ENCODE measurements around the gene RAPGEF3. TPM values are rescaled to one million over a fixed set of nuclear protein-coding genes. Genes with fewer than 3 reads are reported as not detected.

The RAPGEF3 gene
- total and polyA plus RNA-seq, 3 experiments from 2014 or later, result 0.15 to 1.1 (median 0.95) TPM

DNA sequence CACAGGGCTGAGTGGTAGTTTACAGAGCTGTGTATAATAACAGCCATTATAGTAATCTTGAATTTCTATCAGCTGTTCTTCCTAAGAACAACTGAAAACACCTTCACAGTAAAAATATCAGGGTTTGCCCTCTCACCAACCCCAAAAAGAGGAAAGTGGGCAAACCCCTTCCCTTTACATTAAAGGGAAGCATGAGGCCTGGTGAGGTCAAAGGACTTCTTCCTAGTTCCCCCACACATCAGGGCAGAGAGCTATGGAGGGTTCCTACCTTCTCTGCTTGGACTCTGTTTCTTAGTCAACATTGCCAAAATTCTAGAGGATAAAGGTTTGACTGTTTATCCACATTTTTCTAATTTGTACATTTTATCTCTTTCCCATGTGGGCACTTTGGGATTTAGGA is 48.4 kb downstream of the RAPGEF3 start:
- Histone ChIP-seq H3K9me3 (ENCODE audit: low read length) (no peaks in the 10 kb centered on the region), H3K4me1 (ENCODE audit: insufficient read depth, low read length) (peaks cover 29% of the 10 kb centered on the region), H3K27me3 (ENCODE audit: insufficient read depth, low read length, poor library complexity, severe bottlenecking) (no peaks in the 10 kb centered on the region), H3K4me3 (ENCODE audit: low read length) (no peak overlapping the region), H3K36me3 (ENCODE audit: insufficient read depth, low read length) (no peaks in the 10 kb centered on the region), H3K27ac (ENCODE audit: low read depth, low read length) (no peak overlapping the region)
- CTCF ChIA-PET, result interaction anchor here (1.0 to 10.9 kb wide), 4 partner anchors 32 to 127 kb away, joined by 3 to 169 read pairs (median 19); partner anchors contain the start of gene SLC48A1
- H3K36me3 Mint-ChIP-seq, result peaks cover 0 to 8% (median 3%) of the 10 kb centered on the region in 3 donors
- no peak for DNase-seq
- no peak overlapping the region for H3K4me3 Mint-ChIP-seq
- no peaks in the 10 kb centered on the region for H3K9me3 Mint-ChIP-seq
- peaks cover 0 to 2% of the 10 kb centered on the region in 2 donors for H3K27me3 Mint-ChIP-seq
- H3K27ac Mint-ChIP-seq, result peak overlapping the region in 1 of 8 donors; percentile 20
- POLR2A ChIA-PET, result no interaction called here
- H3K4me1 Mint-ChIP-seq, result peaks cover 19 to 41% (median 36%) of the 10 kb centered on the region in 3 donors

DNA sequence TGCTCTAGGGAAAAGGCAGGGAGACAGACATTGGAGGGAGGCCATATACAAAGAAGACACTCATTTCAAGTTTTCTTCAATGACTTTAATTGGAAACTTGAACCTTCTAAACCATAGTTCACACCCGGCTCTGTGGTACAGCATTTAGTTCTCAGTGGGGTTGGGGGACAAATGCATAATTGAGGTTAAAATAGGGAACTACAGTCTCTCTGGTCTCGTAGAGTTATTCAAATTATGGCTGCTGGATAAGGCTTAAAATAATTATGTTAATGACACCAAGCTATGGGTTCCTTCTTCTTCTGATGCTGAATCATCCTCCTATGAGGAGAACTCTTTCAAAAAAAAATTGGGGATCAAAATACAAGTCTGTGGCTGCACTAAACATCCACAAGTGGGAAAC is 49.0 kb downstream of the RAPGEF3 start:
- Histone ChIP-seq H3K27me3 (ENCODE audit: insufficient read depth, low read length, poor library complexity, severe bottlenecking) (no peaks in the 10 kb centered on the region), H3K4me3 (ENCODE audit: low read length) (no peak overlapping the region), H3K9me3 (ENCODE audit: low read length) (no peaks in the 10 kb centered on the region), H3K4me1 (ENCODE audit: insufficient read depth, low read length) (peaks cover 33% of the 10 kb centered on the region), H3K36me3 (ENCODE audit: insufficient read depth, low read length) (no peaks in the 10 kb centered on the region), H3K27ac (ENCODE audit: low read depth, low read length) (no peak overlapping the region)
- Mint-ChIP-seq H3K36me3 (peaks cover 0 to 9% (median 3%) of the 10 kb centered on the region in 3 donors), H3K27me3 (peaks cover 0 to 2% of the 10 kb centered on the region in 2 donors), H3K4me1 (peaks cover 25 to 44% (median 39%) of the 10 kb centered on the region in 3 donors), H3K4me3 (no peak overlapping the region), H3K9me3 (no peaks in the 10 kb centered on the region), H3K27ac (peak overlapping the region in 2 of 8 donors; percentile 9 to 35)
- ChIA-PET CTCF (interaction anchor here (1.0 to 10.9 kb wide), 4 partner anchors 33 to 128 kb away, joined by 3 to 169 read pairs (median 19); partner anchors contain the start of gene SLC48A1), POLR2A (no interaction called here)
- no peak for DNase-seq

- Histone ChIP-seq H3K4me1 (ENCODE audit: insufficient read depth, low read length) (peaks cover 34% of the 10 kb centered on the region), H3K4me3 (ENCODE audit: low read length) (no peak overlapping the region), H3K36me3 (ENCODE audit: insufficient read depth, low read length) (no peaks in the 10 kb centered on the region), H3K9me3 (ENCODE audit: low read length) (no peaks in the 10 kb centered on the region), H3K27ac (ENCODE audit: low read depth, low read length) (no peak overlapping the region), H3K27me3 (ENCODE audit: insufficient read depth, low read length, poor library complexity, severe bottlenecking) (no peaks in the 10 kb centered on the region)
- H3K36me3 Mint-ChIP-seq, result peaks cover 0 to 9% (median 3%) of the 10 kb centered on the region in 3 donors
- H3K4me1 Mint-ChIP-seq, result peaks cover 25 to 46% (median 41%) of the 10 kb centered on the region in 3 donors
- H3K27ac Mint-ChIP-seq, result peak overlapping the region in 5 of 8 donors; percentile 4 to 55 (median 27)
- CTCF ChIA-PET, result interaction anchor here (5.8 to 10.9 kb wide), 2 partner anchors 33 to 62 kb away, joined by 34 to 169 read pairs; partner anchors contain the start of gene SLC48A1
- H3K27me3 Mint-ChIP-seq, result peaks cover 0 to 2% of the 10 kb centered on the region in 2 donors
- no peak for DNase-seq
- POLR2A ChIA-PET, result no interaction called here
- H3K4me3 Mint-ChIP-seq, result peak overlapping the region in 1 of 7 donors; percentile 69
- no peaks in the 10 kb centered on the region for H3K9me3 Mint-ChIP-seq
Measured at GRCh38 chr12:47709237-47709636, 49.4 kb downstream of the RAPGEF3 start.

DNA sequence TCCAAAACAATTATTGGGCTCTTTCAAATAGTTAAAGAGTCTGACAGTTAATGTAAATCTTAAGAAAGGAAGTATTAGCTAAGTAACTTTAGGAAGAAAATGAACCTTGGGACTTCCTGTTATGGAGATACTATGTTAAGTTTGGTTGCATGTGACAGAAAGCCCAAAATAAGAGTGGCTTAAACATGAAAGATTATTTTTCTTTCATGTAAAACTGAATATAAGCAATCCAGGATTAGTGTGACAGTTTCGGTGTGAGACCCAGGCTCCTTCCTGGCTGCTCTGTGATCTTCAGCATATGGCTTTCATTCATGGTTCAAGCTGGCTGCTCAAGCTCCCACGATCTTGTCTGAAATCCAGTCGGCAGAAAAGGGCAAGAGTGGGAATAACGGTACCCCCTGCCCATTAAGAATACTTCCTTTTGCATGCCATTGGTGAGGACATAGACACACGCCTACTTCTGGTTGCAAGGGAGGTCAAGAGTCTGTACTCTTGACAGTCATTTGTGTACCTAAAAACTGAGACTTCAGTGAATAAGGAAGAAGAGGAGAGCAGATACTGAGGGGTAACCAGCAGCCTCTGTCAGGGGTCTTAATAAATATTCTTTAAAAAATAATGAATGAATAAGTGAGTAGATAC is 50.7 kb downstream of the RAPGEF3 start:
- Mint-ChIP-seq H3K27me3 (no peaks in the 10 kb centered on the region), H3K4me3 (peak overlapping the region in 6 of 7 donors; percentile 10 to 79 (median 34)), H3K27ac (peak overlapping the region; percentile 19 to 91 (median 65)), H3K36me3 (peaks cover 0 to 14% (median 5%) of the 10 kb centered on the region in 3 donors), H3K9me3 (no peaks in the 10 kb centered on the region), H3K4me1 (peaks cover 35 to 58% (median 53%) of the 10 kb centered on the region in 3 donors)
- peak overlapping the region; percentile 5 for H3K4me3 ChIP-seq (ENCODE audit: low read length)
- no peaks in the 10 kb centered on the region for H3K9me3 ChIP-seq (ENCODE audit: low read length)
- POLR2A ChIA-PET, result interaction anchor here (1.4 kb wide), 1 partner anchor 125 kb away, joined by 3 read pairs; no protein-coding TSS in a partner anchor
- no peaks in the 10 kb centered on the region for H3K36me3 ChIP-seq (ENCODE audit: insufficient read depth, low read length)
- H3K27me3 ChIP-seq (ENCODE audit: insufficient read depth, low read length, poor library complexity, severe bottlenecking), result no peaks in the 10 kb centered on the region
- DNase-seq, result peak in 1 of 5 donors; percentile 24
- peaks cover 40% of the 10 kb centered on the region for H3K4me1 ChIP-seq (ENCODE audit: insufficient read depth, low read length)
- H3K27ac ChIP-seq (ENCODE audit: low read depth, low read length), result no peak overlapping the region
- CTCF ChIA-PET, result interaction anchor here (1.1 to 5.8 kb wide), 3 partner anchors 34 to 59 kb away, joined by 3 to 34 read pairs (median 13); partner anchors contain the start of gene RAPGEF3

GRCh38 chr12:47707355-47707754 is 51.3 kb downstream of the RAPGEF3 start:
- no peaks in the 10 kb centered on the region for H3K36me3 ChIP-seq (ENCODE audit: insufficient read depth, low read length)
- peaks cover 40% of the 10 kb centered on the region for H3K4me1 ChIP-seq (ENCODE audit: insufficient read depth, low read length)
- ChIA-PET CTCF (interaction anchor here (1.1 to 5.8 kb wide), 4 partner anchors 35 to 131 kb away, joined by 3 to 34 read pairs (median 9); partner anchors contain the start of gene RAPGEF3), POLR2A (interaction anchor here (0.7 to 1.4 kb wide), 3 partner anchors 106 to 403 kb away, joined by 3 to 7 read pairs (median 3); no protein-coding TSS in a partner anchor)
- Mint-ChIP-seq H3K9me3 (no peaks in the 10 kb centered on the region), H3K4me1 (peaks cover 37 to 64% (median 58%) of the 10 kb centered on the region in 3 donors), H3K27me3 (no peaks in the 10 kb centered on the region), H3K27ac (peak overlapping the region in 6 of 8 donors; percentile 47 to 86 (median 62)), H3K4me3 (peak overlapping the region in 6 of 7 donors; percentile 10 to 79 (median 32)), H3K36me3 (peaks cover 0 to 16% (median 5%) of the 10 kb centered on the region in 3 donors)
- no peaks in the 10 kb centered on the region for H3K27me3 ChIP-seq (ENCODE audit: insufficient read depth, low read length, poor library complexity, severe bottlenecking)
- no peak for DNase-seq
- H3K27ac ChIP-seq (ENCODE audit: low read depth, low read length), result peak overlapping the region; percentile 79
- H3K9me3 ChIP-seq (ENCODE audit: low read length), result no peaks in the 10 kb centered on the region
- H3K4me3 ChIP-seq (ENCODE audit: low read length), result peak overlapping the region; percentile 5

DNA sequence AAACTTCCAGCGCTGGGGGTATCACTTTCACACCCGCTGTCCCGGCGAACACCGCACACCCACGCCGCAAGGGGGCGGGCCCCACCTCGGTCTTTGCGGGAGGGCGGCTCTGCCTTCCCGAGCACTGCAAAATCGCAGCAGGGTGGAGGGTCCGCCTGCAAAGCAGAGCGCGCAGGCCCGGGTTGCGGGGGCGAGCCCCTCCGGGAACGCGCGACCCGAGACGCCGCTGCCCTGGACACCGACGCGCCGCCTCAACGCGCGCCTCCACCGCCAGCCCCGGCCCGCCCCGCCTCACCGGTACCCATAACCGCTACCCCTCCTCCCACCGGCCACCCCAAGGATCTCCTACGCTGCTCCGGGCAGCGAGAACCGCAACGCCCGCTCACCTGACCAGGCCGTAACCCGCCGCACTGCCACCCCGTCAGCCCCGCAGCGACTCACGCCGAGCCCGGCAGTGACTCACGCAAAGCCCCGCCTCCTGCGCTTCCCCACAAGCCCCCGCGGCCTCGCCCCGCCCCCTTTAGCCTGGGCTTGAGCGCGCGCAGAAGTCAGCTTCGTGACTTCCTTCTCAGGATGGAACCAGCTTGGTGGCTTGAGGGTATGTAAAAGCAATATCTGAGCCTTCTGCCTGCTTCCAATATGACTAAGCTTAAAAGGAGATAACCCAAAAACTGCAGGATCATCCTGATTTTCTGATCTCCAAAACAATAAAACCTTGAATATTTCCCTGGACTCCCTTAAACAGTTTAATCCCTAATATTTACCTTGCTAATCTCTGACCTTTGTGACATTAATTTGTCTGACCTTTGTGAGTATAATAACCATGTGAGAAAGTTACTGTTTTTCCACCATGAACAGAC is 52.9 kb downstream of the RAPGEF3 start, which contains the start of gene RPAP3:
Gene RPAP3 (minus strand): TSS at position 465 of the 860 bp plus-strand sequence. CDS start 3,190 bp downstream, outside the sequence.
- Mint-ChIP-seq H3K36me3 (peaks cover 0 to 22% (median 3%) of the 10 kb centered on the region in 3 donors), H3K27me3 (no peaks in the 10 kb centered on the region), H3K27ac (peak within 1 kb of the TSS; percentile 90 to 100 (median 94)), H3K9me3 (no peaks in the 10 kb centered on the region), H3K4me3 (peak within 1 kb of the TSS; percentile 90 to 99 (median 98)), H3K4me1 (peaks cover 39 to 73% (median 61%) of the 10 kb centered on the region in 3 donors)
- peak; percentile 91 to 97 (median 95) for DNase-seq
- Histone ChIP-seq H3K4me1 (ENCODE audit: insufficient read depth, low read length) (peaks cover 40% of the 10 kb centered on the region), H3K4me3 (ENCODE audit: low read length) (peak within 1 kb of the TSS; percentile 83), H3K9me3 (ENCODE audit: low read length) (no peaks in the 10 kb centered on the region), H3K27ac (ENCODE audit: low read depth, low read length) (peak within 1 kb of the TSS; percentile 79), H3K36me3 (ENCODE audit: insufficient read depth, low read length) (peaks cover 2% of the 10 kb centered on the region), H3K27me3 (ENCODE audit: insufficient read depth, low read length, poor library complexity, severe bottlenecking) (no peaks in the 10 kb centered on the region)
- CTCF ChIA-PET, result interaction anchor here (0.6 to 5.8 kb wide), 12 partner anchors 9 to 133 kb away, joined by 3 to 34 read pairs (median 4); partner anchors contain the start of genes RAPGEF3 and SLC48A1
- POLR2A ChIA-PET, result interaction anchor here (0.6 to 1.5 kb wide), 5 partner anchors 61 to 114 kb away, joined by 3 to 6 read pairs (median 4); partner anchors contain the start of gene SLC48A1

- H3K27me3 Mint-ChIP-seq, result no peaks in the 10 kb centered on the region
- ChIA-PET CTCF (interaction anchor here (0.9 to 2.8 kb wide), 3 partner anchors 10 to 62 kb away, joined by 3 to 12 read pairs (median 3); no protein-coding TSS in a partner anchor), POLR2A (no interaction called here)
- no peaks in the 10 kb centered on the region for H3K27me3 ChIP-seq (ENCODE audit: insufficient read depth, low read length, poor library complexity, severe bottlenecking)
- H3K9me3 Mint-ChIP-seq, result no peaks in the 10 kb centered on the region
- H3K9me3 ChIP-seq (ENCODE audit: low read length), result no peaks in the 10 kb centered on the region
- peaks cover 40% of the 10 kb centered on the region for H3K4me1 ChIP-seq (ENCODE audit: insufficient read depth, low read length)
- H3K36me3 ChIP-seq (ENCODE audit: insufficient read depth, low read length), result peaks cover 8% of the 10 kb centered on the region
- H3K27ac Mint-ChIP-seq, result peak overlapping the region; percentile 40 to 96 (median 88)
- no peak for DNase-seq
- peak overlapping the region; percentile 83 for H3K4me3 ChIP-seq (ENCODE audit: low read length)
- peaks cover 40 to 77% (median 67%) of the 10 kb centered on the region in 3 donors for H3K4me1 Mint-ChIP-seq
- H3K4me3 Mint-ChIP-seq, result peak overlapping the region; percentile 90 to 99 (median 98)
- peak overlapping the region; percentile 79 for H3K27ac ChIP-seq (ENCODE audit: low read depth, low read length)
- peaks cover 0 to 28% (median 6%) of the 10 kb centered on the region in 3 donors for H3K36me3 Mint-ChIP-seq
Measured at GRCh38 chr12:47705229-47705565, 53.5 kb downstream of the RAPGEF3 start.

Measured in CD8-positive, alpha-beta memory T cell (primary cell).